Esophagus muscularis mucosa (tissue), 3 donors: Measurements from ENCODE around the gene CBX4.

Source experiments
- CTCF ChIP-seq, 3 experiments: fragments of 200-600 bp in 2 of 3; fragments of 450-650 bp in 1 of 3; sonication (generic) in 2 of 3; IDR thresholded peaks; one replicate each; pipeline ENCODE4 v1.5.1; 2017 to 2019; ENCODE audit warnings: antibody characterized with exemption in 3 of 3, mild to moderate bottlenecking in 2 of 3, moderate library complexity in 1 of 3
- POLR2A ChIP-seq: fragments of 450-650 bp; IDR thresholded peaks from one replicate; pipeline ENCODE4 v1.6.1; 2017; ENCODE audit warnings: antibody characterized with exemption, moderate library complexity, mild to moderate bottlenecking, low read depth
- POLR2AphosphoS5 ChIP-seq, 2 donors: sonication (generic); formaldehyde crosslinking; IDR thresholded peaks; one replicate each; pipeline ENCODE4 v1.6.1; 2017; ENCODE audit warnings: antibody characterized with exemption in 2 of 2

DNA sequence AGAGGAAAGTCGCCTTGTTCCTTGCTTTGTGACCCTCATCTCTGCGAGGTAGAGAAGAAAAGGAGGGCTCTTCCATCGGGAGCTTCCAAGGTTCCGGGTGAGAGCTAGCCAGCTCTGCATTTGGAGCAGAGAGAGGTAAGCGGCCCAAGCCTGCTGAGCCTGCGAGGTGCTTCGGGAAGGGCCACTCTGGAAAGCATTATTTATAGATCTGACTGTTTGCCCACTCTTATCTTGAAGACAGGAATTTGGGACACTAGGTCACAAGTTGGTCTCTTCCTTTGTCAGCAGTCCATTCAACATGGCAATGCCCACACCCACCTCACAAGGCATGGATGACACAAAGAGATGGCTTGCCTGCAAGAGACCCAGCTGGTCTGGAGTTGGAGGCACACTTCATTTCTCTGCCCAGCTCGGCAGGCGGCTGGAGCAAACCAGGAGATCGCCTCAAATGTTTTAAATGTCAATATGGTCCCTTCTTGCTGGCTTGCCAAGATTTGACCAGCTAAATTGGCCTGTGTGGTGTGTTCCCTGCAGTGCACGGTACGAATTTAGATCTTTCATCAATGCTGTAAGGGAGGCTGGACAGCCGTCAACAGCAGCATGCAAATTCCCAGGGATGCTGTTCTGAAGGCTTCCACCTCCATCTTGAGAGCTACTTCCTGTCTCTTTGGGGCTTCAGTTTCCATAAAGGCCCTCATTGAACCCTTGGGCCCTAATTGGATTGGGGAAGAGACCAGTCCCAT is 19.5 kb downstream of the CBX4 start:
- TF ChIP-seq POLR2A: no peak
- TF ChIP-seq CTCF (IDR thresholded peaks at IDR 0.05): no peak
- TF ChIP-seq POLR2AphosphoS5 (IDR thresholded peaks at IDR 0.05): no peak
